HG03097 (cell line): Measurements from ENCODE around the gene GAS7.

ENCODE experiments used
- ATAC-seq: cut with Tn5 transposase; IDR thresholded peaks from one replicate; pipeline ENCODE4 v1.9.1; 2021; ENCODE audit not compliant: unreplicated experiment, low FRiP score

Gene GAS7

DNA sequence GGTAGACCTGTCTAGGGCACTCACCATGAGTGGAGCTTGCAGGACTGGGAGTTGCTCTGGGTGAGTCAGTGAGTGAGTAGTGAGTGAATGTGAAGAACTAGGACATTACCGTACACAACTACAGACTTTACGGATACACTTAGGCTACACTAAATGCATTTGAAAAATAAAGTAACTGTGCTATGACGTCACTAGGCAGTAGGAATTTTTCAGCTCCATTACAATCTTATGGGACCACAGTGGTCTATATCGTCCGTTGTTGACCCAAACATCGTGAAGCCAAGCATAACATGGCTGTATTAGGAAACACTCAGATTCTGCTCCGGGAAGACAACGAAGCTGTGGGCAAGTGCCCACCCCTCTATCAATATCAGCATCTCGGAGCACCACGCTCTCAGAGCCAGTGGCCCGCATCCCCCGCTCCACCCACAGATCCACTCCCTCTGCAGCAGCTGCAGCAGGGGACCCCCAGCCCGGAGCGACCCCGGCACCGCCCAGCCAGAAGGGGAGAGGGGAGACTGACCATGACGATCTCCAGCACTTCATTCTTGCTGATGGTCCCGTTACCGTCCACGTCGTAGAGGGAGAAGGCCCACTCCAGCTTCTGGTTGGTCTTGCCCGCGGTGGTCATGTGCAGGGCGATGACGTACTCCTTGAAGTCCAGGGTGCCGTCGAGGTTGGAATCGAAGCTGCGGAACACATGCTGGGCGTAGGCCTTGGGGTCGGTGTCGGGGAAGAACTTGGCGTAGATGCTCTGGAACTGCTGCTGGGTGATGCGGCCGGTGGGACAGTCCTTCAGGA lies 293.9 kb downstream of the GAS7 start:
- no peak for ATAC-seq

DNA sequence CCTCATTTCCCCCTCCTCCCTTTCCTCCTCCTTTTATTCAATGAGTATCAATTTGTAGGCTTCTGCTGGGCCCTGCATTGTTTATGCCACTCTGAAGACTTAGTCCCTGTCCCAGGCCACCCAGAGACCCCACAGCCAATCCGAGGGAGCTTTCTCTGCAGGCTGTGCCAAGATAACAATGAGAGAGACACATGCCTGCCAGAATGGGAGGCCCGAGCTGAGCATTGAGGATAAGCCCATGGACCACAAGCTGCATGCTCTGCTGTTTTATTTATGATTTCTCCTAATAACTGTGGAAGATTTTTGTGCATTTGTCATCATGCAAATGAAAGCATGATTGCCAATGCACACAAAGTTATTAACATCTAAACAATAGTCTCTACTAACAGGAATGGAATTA lies 296.3 kb downstream of the GAS7 start:
- ATAC-seq: no peak

DNA sequence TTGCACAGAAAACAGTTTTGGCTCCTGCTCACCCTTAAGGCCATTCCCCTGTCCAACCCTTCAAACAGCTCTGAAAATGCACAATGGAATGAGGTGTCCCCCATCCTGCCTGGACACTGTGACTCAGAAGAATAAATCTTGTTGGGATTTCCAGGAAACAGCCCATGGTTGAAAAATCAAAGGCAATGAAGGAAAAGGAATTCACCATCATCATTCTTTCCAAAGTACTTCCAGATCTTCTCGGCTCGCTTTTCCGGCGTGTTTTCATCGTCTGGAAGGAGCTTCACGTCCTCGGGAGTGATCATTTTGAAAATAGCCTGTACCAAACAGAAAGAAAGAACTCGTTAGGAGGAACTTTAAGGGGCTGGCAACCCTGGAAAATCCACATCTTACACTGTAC lies 297.6 kb downstream of the GAS7 start:
- ATAC-seq: no peak

DNA sequence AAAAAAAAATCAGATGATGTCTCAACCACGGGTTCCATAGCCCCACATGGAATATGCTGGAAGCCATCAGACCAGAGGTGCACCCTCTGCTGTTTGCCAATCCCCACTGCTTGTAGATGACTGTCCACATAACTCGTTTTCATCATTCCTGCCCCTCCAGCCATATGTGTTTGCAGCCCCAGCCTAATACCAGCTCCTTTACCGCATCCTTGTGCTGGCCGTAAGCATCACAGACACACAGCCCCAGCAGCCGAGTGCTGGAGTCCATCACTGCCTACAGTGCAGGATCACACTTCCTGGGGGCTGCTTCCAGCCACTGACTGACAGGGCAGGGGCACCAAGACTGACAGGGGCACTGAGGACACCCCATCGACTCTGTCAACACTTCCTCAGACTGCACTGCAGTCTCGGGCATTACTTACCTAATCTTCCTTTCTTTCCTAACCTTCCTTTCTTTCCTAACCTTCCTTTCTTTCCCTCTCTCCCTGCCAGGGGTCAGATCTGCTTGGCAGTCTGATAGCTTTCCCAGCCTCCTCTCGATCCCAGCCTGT lies 298.3 kb downstream of the GAS7 start:
- no peak for ATAC-seq

DNA sequence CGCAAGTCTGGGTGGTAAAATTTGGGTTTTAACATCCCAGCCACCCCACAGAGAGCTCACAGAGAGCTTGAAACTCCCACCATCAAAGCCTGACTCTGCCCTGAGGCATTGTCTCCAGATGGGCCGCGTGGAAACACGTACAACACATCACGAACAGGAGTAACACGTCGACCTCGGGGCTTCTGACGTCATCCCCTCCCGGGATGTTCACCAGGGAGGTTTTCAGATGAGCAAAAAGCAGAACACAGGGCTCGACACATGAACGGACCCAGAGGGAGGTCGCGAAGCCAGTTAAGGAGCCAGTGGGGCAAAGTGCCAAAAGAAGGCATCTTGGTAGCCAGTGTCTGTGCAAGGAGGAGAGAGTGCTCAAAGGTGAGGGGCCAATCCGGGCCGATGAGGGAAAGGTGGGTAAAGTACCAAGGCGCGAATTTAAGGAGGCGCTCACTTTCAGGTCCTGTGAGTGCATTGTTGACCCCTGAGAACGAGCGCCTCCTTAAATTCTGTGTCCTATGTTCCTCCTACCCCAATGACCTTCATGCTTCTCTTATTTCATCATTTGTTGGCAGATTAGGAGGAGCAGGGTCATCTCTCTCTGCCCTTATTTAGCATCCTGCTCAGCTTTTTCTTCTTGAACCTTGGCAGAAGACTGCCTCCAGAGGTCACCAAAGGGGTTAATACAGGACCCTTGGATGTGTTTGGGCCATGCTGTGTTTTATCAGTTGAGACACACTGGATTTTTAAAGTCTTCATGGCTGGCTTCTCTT lies 298.9 kb downstream of the GAS7 start:
- ATAC-seq: no peak

DNA sequence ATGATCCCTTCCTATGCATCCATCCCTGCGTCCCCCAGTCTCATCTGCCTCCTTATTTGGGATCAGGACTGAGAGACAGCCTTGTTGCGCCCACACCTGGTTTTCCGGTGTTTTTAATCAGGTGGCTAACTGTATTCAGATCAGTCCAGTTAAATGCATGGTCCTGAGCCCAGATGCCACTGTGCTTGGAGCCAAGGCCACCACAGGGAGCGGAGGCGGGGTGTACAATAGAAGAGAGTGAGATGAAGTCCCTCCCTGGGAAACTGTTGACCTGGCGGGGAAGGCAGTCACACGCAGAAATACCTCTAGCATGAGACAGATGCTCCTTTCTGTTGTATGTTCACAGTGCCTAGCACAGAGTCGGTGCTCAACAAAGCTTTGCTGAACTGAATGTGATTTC lies 299.6 kb downstream of the GAS7 start:
- no peak for ATAC-seq

DNA sequence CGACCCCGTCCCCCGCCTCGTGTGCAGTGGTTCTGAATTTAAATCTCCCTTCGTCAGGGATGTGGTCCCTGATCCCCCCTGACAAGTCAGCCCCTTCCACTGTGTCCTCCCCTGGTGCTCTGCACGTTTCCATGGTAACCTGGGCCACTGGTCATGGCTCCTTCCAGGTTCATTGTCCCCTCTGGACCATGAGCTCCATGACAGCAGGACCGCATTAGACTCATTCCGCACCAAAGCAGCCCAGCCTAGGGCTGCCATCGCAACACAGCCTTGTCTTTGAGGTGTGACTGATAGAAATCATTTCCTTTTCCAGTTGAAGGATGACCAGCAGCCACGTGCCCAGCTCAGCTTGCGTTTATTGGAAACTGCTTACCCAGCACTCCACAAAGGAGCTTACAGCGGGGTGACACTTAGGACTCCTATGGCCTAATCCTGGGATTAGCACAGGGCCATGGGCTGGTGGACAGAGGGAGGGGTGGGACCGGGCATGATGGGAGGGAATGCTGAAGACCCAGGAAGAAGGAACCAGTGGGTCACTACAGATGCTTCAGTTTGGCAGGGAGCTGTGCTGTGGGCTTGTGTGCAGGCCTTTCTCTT lies 300.9 kb downstream of the GAS7 start:
- no peak for ATAC-seq

DNA sequence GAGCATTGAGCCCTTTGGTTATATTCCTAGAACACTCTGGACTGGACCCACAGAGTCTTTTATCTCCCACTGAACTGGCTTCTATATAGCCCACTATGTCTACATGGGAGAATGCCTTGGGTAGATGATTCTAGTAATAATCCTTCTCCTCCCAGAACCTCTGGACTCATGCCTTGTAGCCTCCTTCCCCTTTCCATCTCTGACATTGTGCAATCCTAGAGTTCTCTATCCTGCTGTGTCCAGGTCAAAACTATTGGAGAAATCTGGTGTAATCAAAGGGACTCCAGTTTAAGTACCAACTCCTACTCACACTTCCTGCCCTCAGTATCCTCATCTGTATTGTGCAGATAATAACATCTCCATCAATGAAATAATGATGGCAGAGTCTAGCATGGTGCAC lies 302.5 kb downstream of the GAS7 start:
- ATAC-seq: no peak

DNA sequence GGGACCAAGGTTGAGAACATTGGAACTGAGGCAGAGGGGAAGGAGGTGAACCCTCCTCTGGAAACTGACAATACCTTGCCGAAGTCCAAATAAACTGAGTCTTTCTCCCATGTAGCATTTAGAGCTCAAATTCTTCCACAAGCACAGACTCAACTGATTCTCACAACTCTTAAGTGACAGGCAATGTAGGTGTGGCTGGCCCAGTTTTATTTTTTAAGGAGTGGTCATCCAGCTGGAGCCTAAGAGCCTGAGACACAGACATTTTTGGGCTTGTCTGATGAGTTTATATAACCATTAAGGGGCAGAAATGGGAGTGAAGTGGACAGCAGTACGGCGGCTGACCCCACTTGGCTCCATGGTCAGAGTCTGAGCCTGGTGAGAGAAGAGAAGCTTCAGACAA lies 304.2 kb downstream of the GAS7 start:
- ATAC-seq: no peak

DNA sequence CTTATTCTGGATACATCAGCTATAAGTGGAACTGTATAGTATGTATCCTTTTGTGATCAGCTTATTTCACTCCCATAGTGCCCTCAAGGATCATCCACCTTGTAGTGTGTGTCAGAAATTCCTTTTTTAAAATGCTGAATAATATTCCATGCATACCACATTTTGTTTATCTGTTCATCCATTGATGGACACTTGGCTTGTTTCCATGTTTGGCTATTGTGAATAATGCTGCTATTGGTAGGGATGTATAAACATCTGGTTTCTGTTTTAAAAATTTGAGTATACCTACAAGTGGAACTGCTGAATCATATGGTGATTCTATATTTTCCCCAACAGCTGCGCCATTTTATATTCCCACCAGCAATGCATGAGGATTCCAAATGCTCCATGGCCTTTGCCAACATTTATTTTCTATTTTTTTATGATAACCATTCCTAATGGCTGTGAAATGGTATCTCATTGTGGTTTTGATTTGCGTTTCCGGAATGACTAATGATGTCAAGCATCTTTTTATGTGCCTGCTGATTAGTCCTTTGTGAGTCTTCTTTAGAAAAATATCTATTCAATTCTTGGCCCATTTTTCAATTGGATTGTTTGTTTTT lies 304.9 kb downstream of the GAS7 start:
- no peak for ATAC-seq

DNA sequence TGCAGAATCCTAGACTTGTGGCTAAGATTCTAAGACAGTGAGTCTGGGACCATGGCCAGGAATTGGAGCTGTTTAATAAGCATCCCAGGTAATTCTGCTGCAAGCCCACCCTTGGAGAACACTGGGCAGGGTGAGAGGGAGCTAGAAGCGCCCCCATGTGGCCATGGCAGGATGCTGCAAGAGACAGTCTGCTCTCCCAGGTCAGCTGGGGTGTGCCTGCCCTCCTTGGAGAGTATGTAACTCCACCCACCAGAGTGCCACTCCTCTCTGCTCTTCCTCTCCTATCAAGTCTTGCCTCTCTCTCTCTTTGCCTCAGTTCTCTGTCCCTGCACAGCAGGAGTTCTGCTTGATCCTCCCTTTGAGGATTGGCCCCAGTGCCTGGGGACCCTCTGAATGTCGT lies 308.3 kb downstream of the GAS7 start:
- no peak for ATAC-seq

DNA sequence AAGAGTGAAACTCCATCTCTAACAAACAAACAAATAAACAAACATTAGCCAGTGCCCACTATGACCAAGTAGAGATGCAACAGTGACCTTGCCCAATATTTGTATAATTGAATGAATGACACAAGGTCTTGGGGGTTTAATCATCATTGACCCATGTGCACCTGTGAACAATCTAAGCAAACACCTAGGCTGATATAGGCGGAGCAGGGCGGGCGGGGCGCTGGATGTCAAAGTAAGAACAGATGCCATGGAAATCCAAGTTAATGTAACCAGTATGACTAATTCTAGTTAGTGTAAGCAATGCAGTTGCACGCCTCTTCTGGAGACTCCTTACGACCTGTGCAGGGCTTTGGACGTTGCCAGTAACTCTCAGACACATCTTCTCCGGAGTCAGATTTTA lies 310.9 kb downstream of the GAS7 start:
- ATAC-seq: no peak

DNA sequence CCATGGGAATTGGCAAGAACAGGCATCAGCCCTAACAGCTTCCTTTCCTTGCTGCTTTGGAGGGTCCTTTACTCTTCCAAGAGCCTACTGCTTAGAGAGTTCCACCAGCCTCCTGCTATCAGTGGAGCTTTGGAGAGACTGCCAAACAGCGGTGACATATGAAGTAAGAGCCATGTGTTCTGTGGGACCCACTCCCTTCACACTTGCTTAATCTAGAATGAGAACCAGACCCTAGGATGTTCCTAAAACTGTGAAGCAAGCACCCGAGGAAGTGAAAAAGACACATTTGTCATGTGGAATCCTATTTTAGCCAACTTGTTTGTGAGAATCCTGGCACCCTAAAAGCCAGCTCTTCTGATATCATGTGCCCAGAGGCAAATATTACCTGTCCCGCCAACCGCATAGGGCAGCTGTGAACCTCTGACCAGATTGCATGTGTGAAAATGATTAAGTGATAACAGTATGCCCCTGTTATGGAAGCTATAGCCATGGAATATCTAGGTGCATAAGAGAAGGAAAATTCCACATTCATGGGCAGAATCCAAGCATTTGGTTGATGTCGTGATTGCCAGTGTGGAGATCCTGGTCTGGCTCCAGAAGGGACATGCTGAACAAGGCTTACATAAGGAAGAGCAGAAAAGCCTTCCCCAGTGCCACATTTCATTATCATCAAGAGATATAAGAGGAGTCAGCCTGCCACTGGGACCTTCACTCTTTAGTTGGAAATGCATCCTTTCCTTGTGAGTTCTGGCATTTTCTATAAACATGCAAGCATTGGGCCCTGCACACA lies 312.1 kb downstream of the GAS7 start:
- no peak for ATAC-seq

DNA sequence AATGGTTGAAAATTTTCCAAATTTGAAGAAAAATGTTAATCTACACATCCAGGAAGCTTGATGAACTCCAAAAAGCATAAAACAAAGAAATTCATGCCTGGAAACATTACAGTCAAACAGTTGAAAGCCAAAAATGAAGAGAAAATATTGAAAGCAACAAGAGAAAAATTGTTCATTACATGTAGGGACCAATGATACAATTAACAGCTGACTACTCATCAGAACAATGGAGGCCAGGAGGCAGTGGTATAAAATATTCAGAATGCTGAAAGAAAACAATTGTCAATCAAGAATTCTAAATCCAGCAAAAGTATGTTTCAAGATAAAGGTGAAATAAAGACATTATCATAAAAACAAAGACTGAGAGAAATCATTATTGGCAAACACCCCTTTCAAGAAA lies 315.0 kb downstream of the GAS7 start:
- ATAC-seq: no peak

DNA sequence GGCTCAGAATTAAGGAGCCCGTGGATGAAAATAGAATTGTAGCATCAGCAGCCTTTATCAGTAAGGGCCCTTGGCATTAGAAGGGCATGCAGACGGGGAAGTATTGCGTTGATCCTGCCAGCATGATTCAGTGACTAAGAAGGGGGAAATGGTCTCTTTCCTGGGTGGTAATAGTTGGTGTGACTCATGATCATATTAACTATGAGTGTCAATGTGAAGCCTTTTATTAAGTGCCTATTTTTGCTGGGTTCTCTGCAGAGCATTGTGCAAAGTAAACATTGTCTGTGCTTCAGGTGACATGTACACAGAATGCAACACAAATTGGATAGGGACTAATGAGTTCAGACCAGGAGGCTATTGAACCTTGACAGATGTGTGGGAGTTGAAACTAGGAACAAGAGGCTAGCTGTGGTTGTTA lies 317.8 kb downstream of the GAS7 start:
- no peak for ATAC-seq

DNA sequence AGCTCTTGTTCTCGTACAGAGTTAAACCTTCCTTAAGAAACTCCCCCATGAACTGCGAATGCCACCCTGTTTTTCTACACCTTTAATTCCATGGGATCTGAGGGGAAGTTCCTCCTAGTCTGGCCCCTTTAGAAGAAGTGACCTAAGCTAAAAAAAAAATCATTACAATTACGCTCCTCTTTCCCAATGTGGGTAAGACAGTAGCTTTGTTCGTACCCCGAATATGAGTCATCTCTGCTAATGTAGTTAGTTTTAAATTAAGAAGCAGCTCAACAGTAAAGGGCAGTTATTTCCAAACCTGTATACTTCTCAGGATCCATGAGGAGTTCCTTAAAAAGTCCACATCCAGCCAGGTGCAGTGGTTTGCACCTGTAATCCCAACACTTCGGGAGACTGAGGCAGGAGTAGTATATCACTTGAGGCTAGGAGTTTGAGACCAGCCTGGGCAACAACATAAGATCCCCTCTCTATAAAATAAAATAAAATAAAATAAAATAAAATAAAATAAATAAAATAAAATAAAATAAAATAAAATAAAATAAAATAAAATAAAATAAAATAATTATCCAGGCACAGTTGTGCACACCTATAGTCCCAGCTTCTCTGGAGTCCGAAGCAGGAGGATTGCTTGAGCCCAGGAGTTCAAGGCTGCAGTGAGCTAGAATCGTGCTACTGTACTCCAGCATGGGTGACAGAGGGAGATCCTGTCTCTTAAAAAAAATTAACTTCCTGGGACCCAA lies 319.4 kb downstream of the GAS7 start:
- ATAC-seq: no peak

DNA sequence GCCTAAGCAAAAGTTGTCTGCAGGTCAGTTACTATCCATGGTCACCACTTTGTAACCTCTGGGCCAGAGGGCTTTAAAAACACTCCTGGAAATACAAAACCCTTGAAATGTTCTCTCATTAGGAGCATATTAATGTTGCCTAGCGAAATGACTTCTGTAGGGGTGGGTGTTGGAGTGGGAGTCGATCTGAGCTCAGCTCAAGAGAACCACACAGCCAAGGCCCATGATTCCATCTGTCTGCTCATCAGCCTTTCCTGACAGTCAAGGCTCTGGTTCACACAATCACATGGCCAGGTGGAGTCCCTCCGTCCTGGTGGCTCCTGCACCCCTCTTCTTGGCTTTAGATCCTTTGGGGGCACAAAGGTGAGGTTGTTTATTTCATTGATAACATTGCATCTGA lies 320.1 kb downstream of the GAS7 start:
- ATAC-seq: no peak

DNA sequence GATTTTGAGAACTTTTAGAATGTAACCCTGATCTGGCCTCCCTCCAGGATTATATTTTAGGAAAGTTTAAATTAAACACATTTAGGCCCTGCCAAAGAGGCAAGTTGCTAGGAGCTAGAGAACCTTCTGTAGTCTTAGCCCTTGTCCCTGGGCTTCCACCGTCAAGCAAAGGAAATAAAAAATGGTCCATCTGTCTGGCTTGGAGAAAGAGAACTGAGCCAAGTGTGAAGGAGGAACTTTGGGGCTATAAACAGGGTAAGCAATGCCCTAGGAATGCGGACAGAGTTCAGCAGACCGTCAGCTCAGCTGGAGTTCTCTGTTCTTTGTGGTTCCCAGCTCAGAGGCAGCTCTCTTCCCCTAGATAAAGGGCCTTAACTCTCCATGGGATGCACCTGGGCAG lies 323.0 kb downstream of the GAS7 start:
- no peak for ATAC-seq

DNA sequence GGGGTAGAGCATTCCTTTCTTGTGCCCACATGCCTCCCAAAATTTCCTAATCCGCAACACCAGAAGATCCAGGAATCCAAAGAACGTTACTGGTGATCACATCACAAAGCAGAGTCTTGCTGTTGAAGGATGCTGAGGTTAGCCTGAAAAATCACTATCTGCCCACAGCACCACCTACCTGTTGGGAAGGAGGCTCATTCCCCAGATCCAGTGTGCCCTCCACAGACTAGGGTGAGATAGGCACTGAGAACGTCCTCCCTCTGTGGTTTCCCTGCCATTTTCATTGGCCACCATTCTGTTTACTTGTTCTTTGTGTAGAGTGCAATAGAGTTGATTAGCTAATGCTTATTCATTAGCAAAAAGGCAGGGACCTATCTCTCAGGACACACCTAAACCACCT lies 323.7 kb downstream of the GAS7 start:
- no peak for ATAC-seq

DNA sequence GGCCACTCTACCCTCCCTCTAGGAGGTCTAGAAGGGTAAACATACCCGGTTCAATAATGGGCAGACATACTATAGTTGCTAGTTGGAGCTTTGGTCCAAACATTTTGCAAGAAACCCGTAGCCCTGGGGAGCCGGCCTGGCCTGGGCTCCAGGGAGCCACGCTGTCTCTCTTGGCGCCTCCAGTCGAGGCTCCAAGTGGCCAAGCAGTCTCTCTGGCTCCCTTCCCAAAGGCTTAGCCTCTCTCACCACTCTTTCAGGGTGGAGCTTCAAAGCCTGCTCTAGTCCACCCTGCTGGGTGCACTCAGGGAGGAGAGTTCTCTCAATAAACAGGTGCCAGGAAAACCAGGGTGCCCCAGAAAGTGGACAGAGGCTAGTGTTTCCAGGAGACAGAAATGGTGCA lies 325.6 kb downstream of the GAS7 start:
- ATAC-seq: no peak
